ENCODE data around the gene SELL.
"Not testable (repeated sequence)": the region's sequence is repeated elsewhere in the genome, so short reads cannot be mapped to it uniquely, and the experiment has no call there.

The SELL gene

DNA sequence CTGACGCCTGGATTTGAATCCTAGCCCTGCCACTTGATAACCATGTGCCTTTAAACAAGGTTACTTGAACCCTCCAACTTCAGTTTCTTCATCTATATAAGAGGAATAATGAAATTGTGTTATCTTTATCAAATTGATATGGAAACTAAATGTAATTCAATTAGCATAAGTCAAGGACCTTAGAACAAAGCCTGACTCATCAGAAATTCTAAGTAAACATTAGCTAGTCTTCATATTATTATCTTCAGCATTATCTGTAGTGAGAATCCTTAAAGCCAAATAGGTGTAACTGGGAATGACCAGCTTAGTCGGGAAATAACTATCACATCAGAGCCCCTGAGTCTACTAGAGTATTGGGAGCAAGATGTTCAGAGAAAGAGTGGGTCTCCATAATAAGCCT is 6.6 kb downstream of the SELL start:
- no peak for DNase-seq (ENCODE audit: low spot score)

DNA sequence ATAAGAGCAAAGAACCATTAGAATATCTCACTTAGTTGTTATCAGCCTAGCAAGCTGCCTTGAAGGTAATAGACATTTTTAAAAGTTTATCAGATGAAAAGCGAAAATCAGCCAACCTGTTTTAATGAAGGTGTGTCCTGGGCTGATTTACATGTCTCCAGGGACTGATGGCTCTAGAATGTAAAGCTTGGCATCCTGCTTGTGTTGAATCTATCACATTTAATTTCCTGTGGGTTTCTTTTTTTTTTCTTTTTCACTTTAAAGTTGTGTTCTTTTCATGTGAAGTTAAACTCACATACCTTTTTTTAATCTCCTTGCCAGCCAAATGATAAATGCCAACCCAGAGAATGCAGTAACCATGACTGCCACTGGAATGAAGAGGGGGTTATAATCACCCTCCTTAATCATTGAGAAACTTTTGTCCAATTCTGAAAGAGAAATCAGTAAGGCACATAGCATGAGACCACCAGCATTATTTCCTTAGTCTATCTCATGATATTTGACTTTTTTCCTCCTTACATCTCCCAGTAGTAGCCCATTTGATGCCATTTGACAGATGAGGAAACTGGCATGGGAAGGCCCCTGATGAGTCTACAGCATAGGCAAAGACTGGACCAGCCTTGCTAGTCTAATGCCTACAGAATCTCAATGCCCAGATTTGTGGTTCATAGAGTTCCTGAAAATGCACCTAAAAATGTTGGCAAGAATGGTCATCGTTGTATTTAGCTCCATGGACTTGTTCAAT is 10.0 kb downstream of the SELL start:
- DNase-seq (ENCODE audit: low spot score): no peak

DNA sequence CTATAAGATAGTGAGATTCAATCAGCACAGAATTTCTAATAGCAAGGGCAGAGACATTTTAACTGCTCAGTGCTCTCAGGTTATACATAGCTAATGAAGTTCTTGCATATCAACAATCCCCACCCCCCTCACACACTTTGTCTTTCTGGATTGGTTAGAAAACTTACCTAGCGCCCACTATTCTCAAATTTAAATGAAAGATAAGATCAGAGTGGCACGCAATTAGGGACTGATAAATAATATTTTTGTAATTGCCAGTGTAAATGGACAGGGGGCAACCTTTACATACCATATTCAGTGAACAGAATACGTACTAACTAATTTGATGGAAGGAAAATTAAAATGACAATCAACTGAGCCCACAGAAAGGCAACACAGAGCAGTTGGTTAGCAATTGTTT is 11.7 kb downstream of the SELL start:
- no peak for DNase-seq (ENCODE audit: low spot score)

DNA sequence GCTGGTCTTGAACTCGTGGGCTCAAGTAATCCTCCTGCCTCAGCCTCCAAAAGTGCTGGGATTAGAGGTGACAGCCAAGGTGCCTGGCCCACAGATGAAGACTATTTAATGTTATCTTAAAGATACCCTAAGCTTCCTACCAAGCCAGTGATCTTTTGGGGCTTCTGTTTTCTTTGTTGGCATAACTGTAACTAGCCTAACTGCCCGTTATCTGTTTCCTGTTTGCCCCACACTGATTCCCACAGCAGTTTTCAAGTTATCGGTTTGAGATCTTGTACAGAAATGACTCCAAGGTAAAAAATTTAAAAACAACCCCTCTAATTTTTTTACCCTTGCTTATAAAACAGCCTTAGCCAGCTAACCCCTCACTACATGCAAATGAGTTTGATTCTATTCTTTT is 12.4 kb downstream of the SELL start:
- DNase-seq (ENCODE audit: low spot score): no peak

DNA sequence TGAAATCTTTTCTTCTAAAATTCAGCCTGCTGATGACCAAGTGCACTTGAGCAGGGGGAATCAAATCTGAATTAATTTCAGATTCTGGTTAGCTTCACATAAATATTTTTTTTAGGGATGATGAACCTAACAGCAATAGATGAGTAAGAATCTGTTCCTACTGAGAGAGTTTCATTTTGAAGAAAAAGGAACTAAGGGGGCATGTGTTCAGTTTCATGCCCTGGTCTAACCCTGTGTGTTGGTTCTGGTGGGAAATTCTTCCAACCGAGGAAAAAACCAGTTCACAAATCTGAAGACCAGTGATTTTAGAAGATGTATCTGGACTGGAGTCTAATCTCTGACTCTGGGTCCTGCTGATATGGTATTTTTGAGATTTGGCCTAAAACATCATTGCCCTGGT is 13.7 kb downstream of the SELL start:
- DNase-seq (ENCODE audit: low spot score): no peak

DNA sequence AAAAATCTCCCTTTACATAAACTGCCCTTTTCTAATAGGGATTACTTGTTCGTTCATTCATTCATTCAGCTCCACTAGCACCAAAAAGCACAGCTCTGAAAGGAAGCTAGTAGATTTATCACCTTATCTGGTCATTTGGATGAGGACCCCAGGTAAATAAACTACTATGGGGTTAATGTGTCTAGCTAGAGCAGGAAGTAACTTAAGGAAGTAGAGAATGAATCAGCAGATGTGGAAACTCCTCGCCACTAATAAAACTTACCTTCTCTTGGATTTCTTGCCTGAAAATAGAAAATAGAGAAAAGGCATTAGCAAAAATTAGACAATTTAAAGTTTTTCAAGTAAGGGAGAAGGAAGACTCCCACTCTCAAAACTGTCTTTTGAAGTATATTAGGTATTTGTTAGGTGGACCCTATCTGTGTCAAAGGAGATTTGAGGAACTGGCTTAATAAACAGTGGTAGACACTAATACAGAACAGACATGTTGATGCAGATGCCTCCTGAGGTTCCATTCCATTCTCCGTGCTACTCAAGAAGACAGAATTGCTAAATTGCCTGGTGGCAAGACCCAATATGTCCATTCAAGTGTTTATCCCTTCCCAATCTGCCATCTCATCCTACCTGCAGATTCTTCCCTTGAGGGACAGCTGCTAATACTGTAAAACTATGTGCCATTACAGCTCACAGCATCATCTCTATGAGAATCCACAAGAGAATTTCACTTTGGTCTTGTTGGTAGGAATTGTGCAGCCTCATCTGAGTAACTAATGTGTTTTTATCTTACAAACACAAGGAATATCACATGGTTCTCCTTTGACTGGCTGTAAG is 14.9 kb downstream of the SELL start:
- no peak for DNase-seq (ENCODE audit: low spot score)

DNA sequence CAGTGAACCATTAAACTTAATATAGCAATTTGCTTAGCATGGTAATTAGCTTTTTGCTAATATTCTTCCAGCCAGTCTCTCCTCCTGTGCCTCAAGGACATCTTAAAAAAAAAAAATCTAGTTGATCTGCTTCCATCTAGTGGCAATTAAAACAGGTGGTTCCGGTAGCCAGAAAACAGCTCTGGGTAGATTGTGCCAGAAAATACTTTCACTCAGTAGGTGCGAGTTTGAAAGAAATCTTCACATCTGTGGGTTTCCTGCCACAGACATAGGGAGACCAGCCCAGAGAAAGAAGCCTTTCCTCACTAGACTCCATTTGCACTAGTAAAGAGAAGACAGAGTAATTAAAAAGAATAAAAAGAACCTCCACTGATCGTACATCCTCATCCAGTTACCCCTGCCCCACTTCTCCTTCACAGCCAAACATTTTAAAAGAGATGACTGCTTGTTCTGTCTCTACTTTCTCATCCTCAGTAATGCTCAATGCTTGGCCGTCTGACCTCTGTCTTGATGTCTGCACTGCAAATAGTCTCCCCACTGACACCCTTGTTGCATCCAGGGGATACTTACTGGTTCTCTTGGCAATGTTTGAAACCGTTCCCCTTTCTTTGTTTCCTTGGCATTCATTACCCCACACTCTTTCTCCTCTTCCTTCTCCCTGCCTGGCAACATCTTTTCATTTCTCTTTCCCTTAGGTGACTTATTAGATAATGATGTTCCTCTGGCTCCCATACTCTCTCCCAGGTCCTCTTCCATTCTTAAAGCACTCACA is 16.9 kb downstream of the SELL start:
- no peak for DNase-seq (ENCODE audit: low spot score)

DNA sequence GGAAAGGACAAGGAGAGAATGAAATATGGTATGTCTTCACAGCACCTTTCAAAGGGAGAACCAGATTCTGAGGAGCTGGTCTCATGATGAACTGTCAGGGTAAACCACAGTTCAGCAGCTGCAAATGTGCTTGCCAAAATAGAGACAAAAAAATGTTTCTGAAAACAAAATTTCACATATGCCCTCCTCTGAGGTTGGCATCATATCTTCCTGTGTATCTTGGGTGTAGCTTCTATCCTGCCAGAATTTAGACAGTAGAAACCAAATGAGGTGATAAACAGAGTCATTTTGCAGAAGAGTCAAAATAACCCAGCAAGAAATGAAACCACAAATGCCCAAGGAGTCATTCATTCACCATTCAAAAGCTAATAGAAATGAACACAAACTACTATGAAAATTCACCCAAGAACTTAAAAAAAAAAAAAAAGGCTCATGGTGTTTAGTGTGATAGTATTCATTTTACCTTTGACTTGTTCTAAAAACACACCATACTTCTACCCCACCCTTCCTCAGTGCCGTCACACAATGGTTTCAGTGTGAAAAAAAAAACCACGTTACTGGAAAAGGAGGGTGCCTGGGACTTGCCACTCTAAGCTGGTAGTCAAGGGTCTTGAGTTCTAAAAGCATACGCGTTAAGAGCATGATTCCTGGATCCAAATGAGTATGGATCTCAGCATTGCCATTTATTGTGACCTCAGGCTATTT is 18.5 kb downstream of the SELL start:
- DNase-seq (ENCODE audit: low spot score): no peak

DNA sequence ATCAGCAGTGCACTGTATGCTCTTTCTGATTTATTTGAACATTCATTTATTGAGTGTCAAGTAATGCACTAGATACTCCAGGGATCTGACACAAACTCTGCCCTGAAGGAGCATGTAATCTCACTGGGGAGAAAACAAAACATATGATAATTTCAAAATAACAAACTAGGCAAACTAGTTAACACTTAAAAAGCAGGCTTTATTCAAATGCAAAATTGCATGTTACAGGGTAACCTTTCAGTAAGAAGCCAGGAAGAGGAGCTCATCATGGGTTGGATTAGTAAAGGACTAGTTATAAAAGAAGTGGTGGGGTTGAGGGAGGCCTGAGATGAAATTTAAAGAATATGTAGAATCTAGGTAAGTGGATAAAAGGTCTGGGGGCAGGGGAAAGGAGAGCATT is 20.9 kb downstream of the SELL start:
- no peak for DNase-seq (ENCODE audit: low spot score)

DNA sequence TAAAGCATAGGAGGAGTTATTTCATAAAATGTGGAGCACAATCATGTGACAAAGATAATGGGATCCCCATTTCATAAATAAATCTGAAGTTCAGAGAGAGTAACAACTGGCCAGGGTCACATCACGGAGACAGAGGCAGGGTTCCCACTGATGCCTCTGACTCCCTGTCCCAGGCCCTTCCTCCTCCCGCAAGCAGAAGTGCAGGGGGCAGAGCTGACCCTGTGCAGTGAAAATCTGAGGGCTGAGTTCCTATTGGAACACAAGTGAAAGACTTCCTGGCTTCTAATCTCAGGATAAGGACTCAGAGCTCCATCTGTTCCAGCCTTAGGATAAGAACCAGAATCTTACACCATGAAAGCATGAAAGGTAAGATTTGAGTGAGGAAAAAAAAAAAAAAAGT is 22.0 kb downstream of the SELL start:
- DNase-seq (ENCODE audit: low spot score): no peak

DNA sequence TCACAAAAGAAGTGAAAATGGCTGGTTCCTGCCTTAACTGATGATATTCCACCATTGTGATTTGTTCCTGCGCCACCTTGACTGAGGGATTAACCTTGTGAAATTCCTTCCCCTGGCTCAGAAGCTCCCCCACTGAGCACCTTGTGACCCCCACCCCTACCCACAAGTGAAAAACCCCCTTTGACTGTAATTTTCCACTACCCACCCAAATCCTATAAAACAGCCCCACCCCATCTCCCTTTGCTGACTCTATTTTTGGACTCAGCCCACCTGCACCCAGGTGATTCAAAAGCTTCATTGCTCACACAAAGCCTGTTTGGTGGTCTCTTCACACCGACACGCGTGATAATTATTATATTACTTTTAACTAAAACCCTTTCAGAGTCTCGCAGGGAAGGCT is 23.0 kb downstream of the SELL start:
- not testable (repeated sequence) for DNase-seq (ENCODE audit: low spot score)

DNA sequence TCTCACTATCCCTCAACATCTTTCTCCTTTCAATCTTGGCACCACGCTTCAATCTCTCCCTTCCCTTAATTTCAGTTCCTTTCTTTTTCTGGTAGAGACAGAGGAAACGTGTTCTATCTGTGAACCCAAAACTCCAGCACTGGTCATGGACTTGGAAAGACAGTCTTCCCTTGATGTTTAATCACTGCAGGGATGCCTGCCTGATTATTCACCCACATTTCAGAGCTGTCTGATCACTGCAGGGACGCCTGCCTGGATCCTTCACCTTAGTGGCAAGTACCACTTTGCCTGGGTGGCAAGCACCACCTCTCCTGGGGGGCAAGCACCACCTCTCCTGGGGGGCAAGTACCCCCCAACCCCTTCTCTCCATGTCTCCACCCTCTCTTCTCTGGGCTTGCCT is 27.8 kb downstream of the SELL start:
- DNase-seq (ENCODE audit: low spot score): no peak

DNA sequence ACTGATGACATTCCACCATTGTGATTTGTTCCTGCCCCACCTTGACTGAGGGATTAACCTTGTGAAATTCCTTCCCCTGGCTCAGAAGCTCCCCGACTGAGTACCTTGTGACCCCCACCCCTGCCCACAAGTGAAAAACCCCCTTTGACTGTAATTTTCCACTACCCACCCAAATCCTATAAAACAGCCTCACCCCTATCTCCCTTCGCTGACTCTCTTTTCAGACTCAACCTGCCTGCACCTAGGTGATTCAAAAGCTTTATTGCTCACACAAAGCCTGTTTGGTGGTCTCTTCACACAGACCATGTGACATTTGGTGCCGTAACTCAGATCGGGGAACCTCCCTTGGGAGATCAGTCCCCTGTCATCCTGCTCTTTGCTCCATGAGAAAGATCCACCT is 28.3 kb downstream of the SELL start:
- not testable (repeated sequence) for DNase-seq (ENCODE audit: low spot score)

DNA sequence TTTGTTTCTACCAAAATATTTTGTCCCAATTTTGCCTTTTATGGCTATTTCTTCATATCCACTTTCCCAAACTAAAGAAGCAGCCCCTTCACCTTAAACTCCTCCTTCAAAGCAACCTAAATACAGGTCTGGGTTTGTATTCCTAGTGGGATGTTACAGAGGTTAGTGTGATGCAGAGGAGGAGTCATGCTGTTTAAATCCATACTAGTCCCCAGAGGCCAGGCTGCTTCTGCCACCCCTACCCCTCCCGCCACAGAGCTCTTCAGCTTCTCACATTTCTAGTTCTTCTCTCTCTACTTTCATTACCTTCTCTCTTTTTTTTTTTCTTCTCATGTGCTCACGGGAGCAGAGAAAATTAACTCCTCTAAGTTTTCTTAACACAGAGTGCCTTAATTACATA is 29.3 kb downstream of the SELL start:
- no peak for DNase-seq (ENCODE audit: low spot score)

DNA sequence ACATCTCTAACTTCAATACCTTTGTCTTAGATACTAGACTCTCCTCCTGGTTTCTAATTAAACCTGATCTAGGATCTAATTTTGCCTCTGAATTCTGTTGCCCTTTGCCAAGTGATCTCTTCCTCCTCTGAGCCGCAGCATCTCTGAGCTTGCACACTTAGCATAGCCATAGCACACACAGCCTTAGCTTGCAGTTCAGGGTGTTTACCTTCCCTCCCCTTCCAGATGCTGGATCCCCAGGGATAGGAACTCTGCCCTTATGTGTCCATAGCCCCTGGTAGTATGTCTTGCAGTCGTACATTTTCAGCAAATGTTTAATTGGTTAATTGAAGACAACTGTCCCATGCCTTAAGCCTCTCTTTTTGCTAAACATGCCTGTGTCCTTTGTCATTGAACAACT is 30.3 kb downstream of the SELL start:
- DNase-seq (ENCODE audit: low spot score): no peak

DNA sequence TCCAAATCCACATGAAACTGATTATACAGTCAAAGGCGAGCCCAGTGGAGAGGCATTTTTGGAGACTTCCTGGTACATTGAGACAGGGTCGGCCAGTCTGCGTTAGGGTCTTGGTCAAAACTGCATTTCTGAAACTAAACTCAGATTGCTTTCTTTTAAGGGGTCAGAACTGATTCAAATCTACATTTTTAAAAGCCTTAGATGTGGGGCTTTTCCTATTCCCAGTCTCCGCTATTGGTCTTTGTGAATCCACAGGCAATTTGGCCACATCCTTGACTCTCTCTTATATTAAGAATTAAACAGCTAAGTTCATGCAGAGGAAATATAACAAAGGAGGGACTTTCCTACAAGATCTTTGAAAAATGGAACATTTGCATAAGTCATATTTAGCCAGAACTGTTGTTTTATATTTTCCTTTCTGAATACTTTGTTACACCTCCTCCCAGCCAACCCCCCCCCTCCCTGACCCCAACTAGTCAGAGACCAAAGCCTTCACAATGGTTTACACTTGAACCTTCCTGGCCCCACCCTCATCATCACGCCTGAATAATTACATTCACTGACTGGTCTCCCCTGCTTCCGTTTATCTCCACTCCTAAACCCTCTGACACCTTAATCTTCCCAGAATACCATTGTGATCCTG is 30.9 kb downstream of the SELL start:
- DNase-seq (ENCODE audit: low spot score): no peak

DNA sequence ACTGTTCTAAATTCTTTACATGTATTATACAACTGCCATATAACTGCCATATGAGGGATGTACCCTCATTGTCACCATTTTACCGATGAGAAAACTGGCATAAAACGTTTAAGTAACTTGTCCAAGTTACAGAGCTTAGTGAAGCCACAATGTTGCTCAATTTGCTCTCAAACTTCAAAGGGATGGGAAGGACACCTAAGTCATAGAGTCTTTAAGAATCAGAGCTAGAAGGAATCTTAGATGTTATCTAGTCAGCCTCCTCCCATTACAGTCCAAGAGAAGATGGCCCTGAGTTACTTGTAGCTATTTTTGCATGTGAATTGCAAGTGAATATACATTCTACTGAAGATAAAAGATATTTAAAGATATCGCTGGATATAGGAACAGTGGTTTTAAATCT is 31.7 kb downstream of the SELL start:
- DNase-seq (ENCODE audit: low spot score): no peak

DNA sequence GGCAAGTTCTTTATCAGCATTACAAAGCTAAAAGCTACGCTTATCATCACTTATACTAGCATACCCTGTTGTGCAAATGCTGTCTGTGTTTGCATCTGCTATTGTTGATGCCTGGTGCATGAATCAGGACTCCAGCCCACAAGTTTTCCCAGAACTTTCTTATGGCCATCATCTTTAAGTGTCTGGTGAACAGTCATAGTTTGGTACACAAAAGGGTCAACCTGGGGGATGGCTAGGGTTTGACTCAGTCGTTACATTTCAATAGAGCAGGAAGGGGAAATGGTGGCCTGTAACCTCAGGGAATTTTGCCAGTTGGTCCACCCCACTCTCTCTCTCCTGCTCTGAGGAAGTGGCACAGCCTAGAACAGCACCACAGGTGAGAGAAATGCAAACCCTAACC is 35.4 kb downstream of the SELL start:
- DNase-seq (ENCODE audit: low spot score): no peak

DNA sequence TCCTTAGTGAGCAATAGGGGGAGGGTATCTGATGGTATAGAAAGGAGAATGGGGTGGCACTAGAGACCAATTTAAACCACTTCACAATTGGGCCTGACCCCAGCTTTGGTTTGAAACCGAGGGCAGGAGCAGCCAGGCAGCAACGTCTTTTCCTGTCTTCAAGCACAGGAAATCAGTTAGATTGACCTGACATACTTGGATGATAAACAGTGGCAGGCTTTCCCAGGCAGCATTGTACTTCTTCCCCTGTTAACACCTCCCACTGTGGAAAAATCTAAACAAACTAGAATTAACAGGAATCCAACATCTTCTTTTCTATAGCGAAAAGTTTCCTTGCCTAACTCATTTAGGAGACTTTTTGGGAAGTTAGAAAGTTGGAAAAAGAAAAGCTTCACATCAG is 40.6 kb downstream of the SELL start:
- DNase-seq (ENCODE audit: low spot score): no peak

DNA sequence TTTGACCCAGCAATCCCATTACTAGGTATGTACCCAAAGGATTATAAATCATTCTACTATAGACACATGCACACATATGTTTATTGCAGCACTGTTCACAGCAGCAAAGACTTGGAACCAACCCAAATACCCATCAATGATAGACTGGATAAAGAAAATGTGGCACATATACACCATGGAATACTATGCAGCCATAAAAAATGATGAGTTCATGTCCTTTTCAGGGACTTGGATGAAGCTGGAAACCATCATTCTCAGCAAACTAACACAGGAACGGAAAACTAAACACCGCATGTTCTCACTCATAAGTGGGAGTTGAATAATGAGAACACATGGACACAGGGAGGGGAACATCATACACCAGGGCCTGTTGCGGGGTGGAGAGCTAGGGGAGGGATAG is 41.2 kb downstream of the SELL start:
- not testable (repeated sequence) for DNase-seq (ENCODE audit: low spot score)

DNA sequence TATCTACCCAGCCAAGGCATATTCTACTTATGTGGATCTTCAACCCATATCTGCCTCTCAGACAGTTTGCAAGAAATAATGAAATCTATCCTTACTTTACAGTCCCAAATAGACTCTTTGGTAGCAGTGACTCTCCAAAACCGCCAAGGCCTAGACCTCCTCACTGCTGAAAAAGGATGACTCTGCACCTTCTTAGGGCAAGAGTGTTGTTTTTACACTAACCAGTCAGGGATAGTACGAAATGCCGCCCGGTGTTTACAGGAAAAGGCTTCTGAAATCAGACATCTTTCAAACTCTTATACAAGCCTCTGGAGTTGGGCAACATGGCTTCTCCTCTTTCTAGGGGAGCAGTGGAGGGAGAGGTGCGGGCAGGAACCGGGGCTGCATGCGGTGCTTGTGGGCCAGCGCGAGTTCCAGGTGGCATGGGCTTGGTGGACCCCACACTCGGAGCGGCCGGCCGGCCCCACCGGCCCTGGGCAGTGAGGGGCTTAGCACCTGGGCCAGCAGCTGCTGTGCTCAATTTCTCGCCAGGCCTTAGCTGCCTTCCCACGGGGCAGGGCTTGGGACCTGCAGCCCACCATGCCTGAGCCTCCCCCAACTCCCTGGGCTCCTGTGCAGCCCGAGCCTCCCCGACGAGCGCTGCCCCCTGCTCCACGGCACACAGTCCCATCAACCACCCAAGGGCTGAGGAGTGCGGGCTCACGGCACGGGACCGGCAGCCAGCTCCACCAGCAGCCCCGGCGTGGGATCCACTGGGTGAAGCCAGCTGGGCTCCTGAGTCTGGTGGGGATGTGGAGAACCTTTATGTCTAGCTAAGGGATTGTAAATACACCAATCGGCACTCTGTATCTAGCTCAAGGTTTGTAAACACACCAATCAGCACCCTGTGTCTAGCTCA is 43.5 kb downstream of the SELL start:
- DNase-seq (ENCODE audit: low spot score): not testable (repeated sequence)

Measured in SW480 (cell line).